ENCODE data around the gene MACROH2A1.

The MACROH2A1 gene

DNA sequence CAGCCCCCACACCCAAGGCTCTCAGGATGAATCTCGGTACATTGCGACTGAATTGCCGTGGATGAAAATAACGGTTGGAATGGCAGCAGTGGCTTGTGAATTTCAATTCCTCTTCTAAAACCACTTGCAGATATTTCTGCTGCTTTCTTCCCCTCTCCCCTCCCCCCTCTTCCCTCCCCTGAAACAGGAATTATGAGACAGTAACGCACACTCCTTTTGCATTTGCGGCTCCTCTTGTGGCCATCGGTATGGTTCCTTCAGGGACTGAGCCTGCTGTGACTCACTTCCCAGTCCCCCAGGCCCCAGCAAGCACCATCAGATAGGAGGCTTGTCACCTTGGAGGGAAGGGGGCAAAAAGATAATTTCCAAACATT is 38.4 kb upstream of the MACROH2A1 start:
- Histone ChIP-seq H3K4me2 (ENCODE audit: low read depth, low read length, poor library complexity, severe bottlenecking) (no peak overlapping the region), H3K27me3 (ENCODE audit: low read length) (no peaks in the 10 kb centered on the region), H3K9me2 (replicated peaks; ENCODE audit: insufficient read depth, low read length) (no peaks in the 10 kb centered on the region), H3K79me2 (ENCODE audit: insufficient read depth, low read length) (no peaks in the 10 kb centered on the region), H2AFZ (ENCODE audit: low read depth, low read length, severe bottlenecking) (no peak overlapping the region), H3K4me3 (ENCODE audit: insufficient read depth, low read length, poor library complexity, severe bottlenecking) (no peak overlapping the region), H3K36me3 (ENCODE audit: low read length) (no peaks in the 10 kb centered on the region), H3F3A (ENCODE audit: insufficient read depth) (no peaks in the 10 kb centered on the region), H4K20me1 (ENCODE audit: low read depth, low read length) (no peaks in the 10 kb centered on the region), H3K27ac (ENCODE audit: low read depth, low read length) (no peak overlapping the region), H3K9me3 (ENCODE audit: insufficient read depth, low read length) (no peaks in the 10 kb centered on the region), H3K9ac (ENCODE audit: low read length) (no peak overlapping the region)
- TF ChIP-seq, protein P1, sequence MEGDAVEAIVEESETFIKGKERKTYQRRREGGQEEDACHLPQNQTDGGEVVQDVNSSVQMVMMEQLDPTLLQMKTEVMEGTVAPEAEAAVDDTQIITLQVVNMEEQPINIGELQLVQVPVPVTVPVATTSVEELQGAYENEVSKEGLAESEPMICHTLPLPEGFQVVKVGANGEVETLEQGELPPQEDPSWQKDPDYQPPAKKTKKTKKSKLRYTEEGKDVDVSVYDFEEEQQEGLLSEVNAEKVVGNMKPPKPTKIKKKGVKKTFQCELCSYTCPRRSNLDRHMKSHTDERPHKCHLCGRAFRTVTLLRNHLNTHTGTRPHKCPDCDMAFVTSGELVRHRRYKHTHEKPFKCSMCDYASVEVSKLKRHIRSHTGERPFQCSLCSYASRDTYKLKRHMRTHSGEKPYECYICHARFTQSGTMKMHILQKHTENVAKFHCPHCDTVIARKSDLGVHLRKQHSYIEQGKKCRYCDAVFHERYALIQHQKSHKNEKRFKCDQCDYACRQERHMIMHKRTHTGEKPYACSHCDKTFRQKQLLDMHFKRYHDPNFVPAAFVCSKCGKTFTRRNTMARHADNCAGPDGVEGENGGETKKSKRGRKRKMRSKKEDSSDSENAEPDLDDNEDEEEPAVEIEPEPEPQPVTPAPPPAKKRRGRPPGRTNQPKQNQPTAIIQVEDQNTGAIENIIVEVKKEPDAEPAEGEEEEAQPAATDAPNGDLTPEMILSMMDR (IDR thresholded peaks at IDR 0.05; ENCODE audit: insufficient read depth, low read length, poor library complexity, severe bottlenecking), result no peak
- no peak for TF ChIP-seq EZH2phosphoT487 (conservative IDR thresholded peaks at IDR 0.05; ENCODE audit: low read length)

DNA sequence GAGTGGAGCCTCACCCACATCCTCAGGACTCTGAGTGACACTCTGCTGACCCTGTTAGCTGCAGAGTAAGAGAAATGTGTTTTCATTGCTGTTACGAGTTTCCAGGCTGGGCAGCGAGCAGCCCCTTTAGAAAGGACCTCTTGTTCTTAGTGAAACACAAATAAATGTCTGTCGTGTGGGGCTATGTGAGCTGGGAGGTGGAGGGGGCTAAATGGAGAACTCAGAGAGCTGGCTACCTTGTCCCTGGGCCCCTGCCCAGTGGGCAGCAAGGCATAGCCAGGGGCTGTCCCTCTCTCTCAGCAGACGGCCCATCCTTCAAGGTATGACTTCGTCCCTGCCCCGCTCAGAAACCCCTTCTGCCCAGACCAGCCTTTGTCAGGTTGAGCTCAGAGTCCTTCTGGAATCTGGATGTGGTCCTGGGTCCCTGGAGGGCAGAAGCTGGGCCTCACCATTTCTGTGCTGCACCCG is 38.0 kb upstream of the MACROH2A1 start:
- no peak overlapping the region for H3K27ac ChIP-seq (ENCODE audit: low read depth, low read length)
- H3K9me3 ChIP-seq (ENCODE audit: insufficient read depth, low read length), result no peaks in the 10 kb centered on the region
- no peak overlapping the region for H2AFZ ChIP-seq (ENCODE audit: low read depth, low read length, severe bottlenecking)
- H3K4me3 ChIP-seq (ENCODE audit: insufficient read depth, low read length, poor library complexity, severe bottlenecking), result no peak overlapping the region
- no peaks in the 10 kb centered on the region for H4K20me1 ChIP-seq (ENCODE audit: low read depth, low read length)
- TF ChIP-seq, protein P1 (IDR thresholded peaks at IDR 0.05; ENCODE audit: insufficient read depth, low read length, poor library complexity, severe bottlenecking), result no peak
- TF ChIP-seq EZH2phosphoT487 (conservative IDR thresholded peaks at IDR 0.05; ENCODE audit: low read length), result no peak
- no peak overlapping the region for H3K9ac ChIP-seq (ENCODE audit: low read length)
- no peaks in the 10 kb centered on the region for H3K27me3 ChIP-seq (ENCODE audit: low read length)
- H3K79me2 ChIP-seq (ENCODE audit: insufficient read depth, low read length), result no peaks in the 10 kb centered on the region
- no peaks in the 10 kb centered on the region for H3K9me2 ChIP-seq (replicated peaks; ENCODE audit: insufficient read depth, low read length)
- H3K4me2 ChIP-seq (ENCODE audit: low read depth, low read length, poor library complexity, severe bottlenecking), result no peak overlapping the region
- H3K36me3 ChIP-seq (ENCODE audit: low read length), result no peaks in the 10 kb centered on the region
- no peaks in the 10 kb centered on the region for H3F3A ChIP-seq (ENCODE audit: insufficient read depth)

DNA sequence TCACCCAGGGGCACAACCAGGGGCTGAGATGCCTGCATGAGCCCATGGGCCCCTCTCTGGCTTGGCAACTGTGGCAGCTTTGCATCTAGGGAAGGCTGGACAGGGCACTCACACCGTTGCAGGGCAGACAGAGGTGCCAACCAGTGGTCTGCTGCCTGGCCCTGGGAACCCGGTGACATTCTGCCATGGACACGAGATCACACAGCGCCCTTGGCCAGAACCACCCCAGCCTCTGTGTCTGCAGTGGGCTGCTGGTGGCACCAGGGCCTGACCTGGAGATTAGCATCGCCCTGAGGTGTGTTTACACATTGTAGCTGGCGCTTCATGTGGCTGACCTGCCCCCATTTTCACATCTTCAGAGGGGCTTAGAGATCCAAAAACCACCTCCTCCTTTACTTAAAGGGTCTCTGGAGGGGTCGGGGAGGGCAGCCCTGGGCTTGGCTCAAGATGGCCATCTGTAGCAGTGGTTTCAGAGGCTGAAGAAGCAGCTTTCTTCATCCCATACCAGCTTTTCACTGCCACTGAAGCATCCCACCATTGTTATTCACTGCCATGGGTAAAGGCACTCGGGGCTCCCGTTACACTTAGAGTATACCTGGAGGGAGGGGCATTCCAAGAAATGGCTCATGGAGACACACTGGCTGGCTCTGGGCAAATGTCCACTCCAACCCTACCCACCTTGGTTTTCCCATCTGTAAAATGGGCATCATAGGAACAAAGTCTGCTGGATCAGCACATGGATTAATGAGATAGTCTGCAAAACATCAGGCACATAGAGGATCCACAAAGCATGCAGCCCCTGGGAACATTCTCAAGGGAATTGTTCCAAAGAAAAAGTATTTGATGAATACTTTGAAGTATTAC is 36.7 kb upstream of the MACROH2A1 start:
- H2AFZ ChIP-seq (ENCODE audit: low read depth, low read length, severe bottlenecking), result no peak overlapping the region
- H4K20me1 ChIP-seq (ENCODE audit: low read depth, low read length), result no peaks in the 10 kb centered on the region
- H3K4me2 ChIP-seq (ENCODE audit: low read depth, low read length, poor library complexity, severe bottlenecking), result no peak overlapping the region
- H3K9me2 ChIP-seq (replicated peaks; ENCODE audit: insufficient read depth, low read length), result no peaks in the 10 kb centered on the region
- no peaks in the 10 kb centered on the region for H3K27me3 ChIP-seq (ENCODE audit: low read length)
- no peaks in the 10 kb centered on the region for H3F3A ChIP-seq (ENCODE audit: insufficient read depth)
- TF ChIP-seq EZH2phosphoT487 (conservative IDR thresholded peaks at IDR 0.05; ENCODE audit: low read length), result no peak
- TF ChIP-seq, protein P1 (IDR thresholded peaks at IDR 0.05; ENCODE audit: insufficient read depth, low read length, poor library complexity, severe bottlenecking), result no peak
- no peak overlapping the region for H3K27ac ChIP-seq (ENCODE audit: low read depth, low read length)
- no peak overlapping the region for H3K9ac ChIP-seq (ENCODE audit: low read length)
- no peaks in the 10 kb centered on the region for H3K79me2 ChIP-seq (ENCODE audit: insufficient read depth, low read length)
- no peak overlapping the region for H3K4me3 ChIP-seq (ENCODE audit: insufficient read depth, low read length, poor library complexity, severe bottlenecking)
- no peaks in the 10 kb centered on the region for H3K36me3 ChIP-seq (ENCODE audit: low read length)
- H3K9me3 ChIP-seq (ENCODE audit: insufficient read depth, low read length), result no peaks in the 10 kb centered on the region
